H1 (cell line): ENCODE data around the gene NR2F1. TPM values are rescaled to one million over a fixed set of nuclear protein-coding genes. Genes with fewer than 3 reads are reported as not detected.

Experiments used
- MAX ChIP-seq: IDR thresholded peaks from 2 replicates; pipeline ENCODE4 v1.6.1; 2012; ENCODE audit warnings: inconsistent platforms
- polyA plus RNA-seq, 7 experiments: library from polyadenylated mRNA; depleted of rRNA in 3 of 7; stranded (reverse) in 5 of 7; unstranded in 2 of 7; fragments of >200 nt in 5 of 7; fragments of 200-250 nt in 2 of 7; gene quantifications; 1 replicate in 5 of 7; 2 replicates in 1 of 7; 4 replicates in 1 of 7; pipeline versions ENCODE4 v1.2.1 to v1.2.3, GENCODE V29; 2011 to 2013; ENCODE audit warnings: missing spikeins in 2 of 7, mixed read lengths in 2 of 7
- total RNA-seq: library from RNA; stranded (reverse); fragmentation: NEBNext Ultra II Directional; extraction: Animal tissue kit (Norgen Biotek cat#: 25700); gene quantifications from 2 replicates; pipeline ENCODE4 v1.2.1, GENCODE V29; 2021

The NR2F1 gene
- total and polyA plus RNA-seq, 2 of the 8 experiments (the other 6 are each of a cell fraction or from before 2014, with no cell fraction given): not detected

- no peak for TF ChIP-seq MAX
These were observed 21.0 kb downstream of the NR2F1 start (continued) for GRCh38 chr5:93603793-93604643.
